ENCODE measurements around the gene ACBD6. TPM values are rescaled to one million over a fixed set of nuclear protein-coding genes. Genes with fewer than 3 reads are reported as not detected.

Gene ACBD6
- total RNA-seq, 1 experiment from 2014 or later, result 48.5 TPM

DNA sequence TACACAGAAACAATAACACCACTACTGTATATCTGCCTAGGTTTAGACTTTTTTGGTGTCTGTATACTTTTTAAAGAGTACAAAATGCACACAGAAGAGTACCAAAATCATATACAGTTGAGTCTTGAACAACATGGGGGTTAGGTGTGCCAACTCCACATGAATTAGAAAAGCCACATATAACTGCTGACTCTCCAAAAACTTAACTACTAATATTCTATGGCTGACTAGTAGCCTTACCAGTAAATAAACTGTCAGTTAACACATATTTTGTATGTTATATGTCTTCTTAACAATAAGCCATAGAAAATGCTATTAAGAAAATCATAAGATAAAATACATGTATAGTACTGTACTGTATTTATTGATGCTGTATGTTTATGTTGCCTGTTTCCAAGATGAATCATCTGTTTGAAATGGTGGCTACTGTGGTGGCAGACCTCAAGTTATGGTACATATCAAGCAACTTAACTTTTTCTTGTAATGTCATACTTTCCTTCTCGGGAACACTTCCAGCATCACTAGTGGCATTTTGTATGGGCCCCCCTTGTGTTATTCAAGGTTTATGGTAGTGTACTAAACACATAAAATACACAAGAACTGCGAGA lies 201.1 kb downstream of the ACBD6 start:
- Histone ChIP-seq H3K27ac (ENCODE audit: low read length) (no peak overlapping the region), H3K4me1 (ENCODE audit: control insufficient read depth, insufficient read depth, low read length) (no peaks in the 10 kb centered on the region), H3K36me3 (ENCODE audit: control insufficient read depth, insufficient read depth, low read length) (no peaks in the 10 kb centered on the region), H3K9me3 (ENCODE audit: control insufficient read depth, insufficient read depth, low read depth, low read length) (no peaks in the 10 kb centered on the region), H3K27me3 (ENCODE audit: control insufficient read depth, insufficient read depth, low read length) (no peaks in the 10 kb centered on the region), H3K4me3 (ENCODE audit: low read depth in 2 of 2, low read length in 2 of 2) (no peak overlapping the region)
- ChIA-PET CTCF (interaction anchor here (0.7 kb wide), 1 partner anchor 121 kb away, joined by 4 read pairs; no protein-coding TSS in a partner anchor), POLR2A (no interaction called here)
- TF ChIP-seq, protein P1, sequence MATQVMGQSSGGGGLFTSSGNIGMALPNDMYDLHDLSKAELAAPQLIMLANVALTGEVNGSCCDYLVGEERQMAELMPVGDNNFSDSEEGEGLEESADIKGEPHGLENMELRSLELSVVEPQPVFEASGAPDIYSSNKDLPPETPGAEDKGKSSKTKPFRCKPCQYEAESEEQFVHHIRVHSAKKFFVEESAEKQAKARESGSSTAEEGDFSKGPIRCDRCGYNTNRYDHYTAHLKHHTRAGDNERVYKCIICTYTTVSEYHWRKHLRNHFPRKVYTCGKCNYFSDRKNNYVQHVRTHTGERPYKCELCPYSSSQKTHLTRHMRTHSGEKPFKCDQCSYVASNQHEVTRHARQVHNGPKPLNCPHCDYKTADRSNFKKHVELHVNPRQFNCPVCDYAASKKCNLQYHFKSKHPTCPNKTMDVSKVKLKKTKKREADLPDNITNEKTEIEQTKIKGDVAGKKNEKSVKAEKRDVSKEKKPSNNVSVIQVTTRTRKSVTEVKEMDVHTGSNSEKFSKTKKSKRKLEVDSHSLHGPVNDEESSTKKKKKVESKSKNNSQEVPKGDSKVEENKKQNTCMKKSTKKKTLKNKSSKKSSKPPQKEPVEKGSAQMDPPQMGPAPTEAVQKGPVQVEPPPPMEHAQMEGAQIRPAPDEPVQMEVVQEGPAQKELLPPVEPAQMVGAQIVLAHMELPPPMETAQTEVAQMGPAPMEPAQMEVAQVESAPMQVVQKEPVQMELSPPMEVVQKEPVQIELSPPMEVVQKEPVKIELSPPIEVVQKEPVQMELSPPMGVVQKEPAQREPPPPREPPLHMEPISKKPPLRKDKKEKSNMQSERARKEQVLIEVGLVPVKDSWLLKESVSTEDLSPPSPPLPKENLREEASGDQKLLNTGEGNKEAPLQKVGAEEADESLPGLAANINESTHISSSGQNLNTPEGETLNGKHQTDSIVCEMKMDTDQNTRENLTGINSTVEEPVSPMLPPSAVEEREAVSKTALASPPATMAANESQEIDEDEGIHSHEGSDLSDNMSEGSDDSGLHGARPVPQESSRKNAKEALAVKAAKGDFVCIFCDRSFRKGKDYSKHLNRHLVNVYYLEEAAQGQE (IDR thresholded peaks at IDR 0.05; ENCODE audit: insufficient read depth in 1 of 2, low read depth in 2 of 2, low read length in 1 of 2), result no peak
- TF ChIP-seq SIN3A (IDR thresholded peaks at IDR 0.05; ENCODE audit: borderline replicate concordance, insufficient read depth, low read depth, low read length) (no peak), TCF7L2 (IDR thresholded peaks at IDR 0.05; ENCODE audit: low read depth, low read length) (no peak), CTCF (IDR thresholded peaks at IDR 0.05) (no peak), POLR2AphosphoS5 (IDR thresholded peaks at IDR 0.05; ENCODE audit: low read depth, low read length) (no peak)
- no TSS peak for BruUV-seq (replicated peaks)
- DNase-seq (ENCODE audit: low read depth, low spot score) (no peak), ATAC-seq (peak; percentile 72; the same call in 1 of the 2 replicates)
- in situ Hi-C loops (cut with HindIII; ENCODE audit: low pct_unique_long_range_greater_than_20kb, low sequenced_read_pairs) (no loop called here), intact Hi-C loops (cut with micrococcal nuclease; ENCODE audit: unreplicated experiment) (no loop called here)

DNA sequence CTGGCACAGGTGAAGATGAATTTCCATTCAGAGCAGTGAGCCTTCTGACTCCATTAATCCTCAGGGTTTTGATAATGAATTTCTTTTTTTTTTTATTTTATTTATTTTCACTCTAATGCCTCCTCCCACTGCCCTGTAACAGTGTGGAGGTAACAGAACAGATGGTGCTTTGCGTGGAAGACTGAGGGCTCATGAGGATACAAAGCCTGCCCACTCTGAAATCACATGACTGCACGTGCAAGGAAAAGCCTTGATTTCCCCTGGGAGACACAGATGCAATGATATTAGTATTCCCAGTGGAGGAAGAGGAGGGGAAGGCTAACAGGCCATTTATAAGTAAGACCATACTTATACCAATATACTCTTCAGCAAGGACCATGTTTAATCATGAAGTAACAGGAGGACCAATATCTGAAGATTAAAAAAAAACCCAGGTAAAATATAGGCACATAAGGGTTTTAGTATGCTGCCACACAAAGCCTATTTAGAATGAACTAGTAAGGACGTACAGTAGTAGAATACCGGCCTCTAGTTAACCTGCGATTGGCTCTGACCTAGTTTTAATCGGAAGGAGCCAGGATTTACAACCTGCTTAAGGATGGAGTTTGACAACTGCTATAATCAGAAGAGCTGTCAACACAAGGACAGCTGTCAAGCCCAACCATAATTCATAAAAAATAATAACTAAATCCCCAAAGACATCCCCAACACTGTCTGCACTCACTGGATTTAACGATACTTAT lies 202.7 kb downstream of the ACBD6 start:
- BruUV-seq (replicated peaks), result no TSS peak
- ATAC-seq, result no peak
- Histone ChIP-seq H3K27ac (ENCODE audit: low read length) (no peak overlapping the region), H3K4me1 (ENCODE audit: control insufficient read depth, insufficient read depth, low read length) (no peaks in the 10 kb centered on the region), H3K36me3 (ENCODE audit: control insufficient read depth, insufficient read depth, low read length) (no peaks in the 10 kb centered on the region), H3K27me3 (ENCODE audit: control insufficient read depth, insufficient read depth, low read length) (no peaks in the 10 kb centered on the region), H3K4me3 (ENCODE audit: low read depth in 2 of 2, low read length in 2 of 2) (no peak overlapping the region), H3K9me3 (ENCODE audit: control insufficient read depth, insufficient read depth, low read depth, low read length) (no peaks in the 10 kb centered on the region)
- intact Hi-C loops (cut with micrococcal nuclease; ENCODE audit: unreplicated experiment) (no loop called here), in situ Hi-C loops (cut with HindIII; ENCODE audit: low pct_unique_long_range_greater_than_20kb, low sequenced_read_pairs) (no loop called here)
- no peak for DNase-seq (ENCODE audit: low read depth, low spot score)
- no peak for TF ChIP-seq TCF7L2 (IDR thresholded peaks at IDR 0.05; ENCODE audit: low read depth, low read length)
- TF ChIP-seq SIN3A (IDR thresholded peaks at IDR 0.05; ENCODE audit: borderline replicate concordance, insufficient read depth, low read depth, low read length), result no peak
- TF ChIP-seq POLR2AphosphoS5 (IDR thresholded peaks at IDR 0.05; ENCODE audit: low read depth, low read length), result no peak
- TF ChIP-seq, protein P1 (IDR thresholded peaks at IDR 0.05; ENCODE audit: insufficient read depth in 1 of 2, low read depth in 2 of 2, low read length in 1 of 2), result no peak
- no peak for TF ChIP-seq CTCF (IDR thresholded peaks at IDR 0.05)
- ChIA-PET POLR2A (no interaction called here), CTCF (no interaction called here)

Data from Panc1 (cell line).